SHP77 treated with DMSO at 0.1 percent for 48 hours (cell line): ENCODE data around the gene FAM53B.

Experiments
- DNase-seq: peaks from one replicate; lab custom pipeline; 2025; lab: John Stamatoyannopoulos, UW

Gene FAM53B

DNA sequence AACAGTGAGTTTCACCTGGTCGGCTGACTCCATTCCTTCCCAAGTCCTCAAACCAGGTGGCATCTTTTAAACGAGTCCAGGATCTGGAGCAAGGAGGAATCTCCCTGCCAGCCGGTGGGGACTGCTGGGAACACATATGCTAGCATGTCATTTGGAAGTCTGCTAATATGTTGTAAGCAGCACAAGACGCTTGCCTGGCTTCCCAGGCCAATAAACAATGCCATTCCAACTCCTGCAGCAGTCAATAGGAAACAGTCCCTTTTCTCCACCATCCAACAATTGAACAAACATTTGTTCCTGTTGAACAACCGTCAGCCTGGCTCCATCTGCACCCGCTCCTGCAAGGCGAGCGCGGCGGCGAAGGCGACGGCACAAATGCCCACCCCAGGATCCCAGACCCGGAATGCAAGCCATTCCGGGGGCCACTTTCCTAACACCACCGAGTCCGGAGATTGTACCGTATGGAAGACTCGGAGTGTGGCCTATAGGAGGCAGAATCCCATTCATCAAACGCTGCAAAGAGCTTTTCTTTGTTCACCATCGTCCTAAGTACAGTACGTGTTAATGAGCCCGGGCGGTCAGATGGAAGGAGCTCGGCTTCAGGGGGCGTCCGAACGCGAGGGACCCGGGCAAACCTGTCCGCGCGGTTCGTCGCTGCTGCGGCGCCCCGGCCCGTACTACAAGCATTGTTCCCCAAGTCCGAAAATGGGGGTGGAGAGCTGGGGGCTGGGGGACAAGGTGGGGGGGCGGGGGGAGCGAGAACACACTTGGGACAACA, 1.6 kb downstream of the FAM53B start:
- no peak for DNase-seq

DNA sequence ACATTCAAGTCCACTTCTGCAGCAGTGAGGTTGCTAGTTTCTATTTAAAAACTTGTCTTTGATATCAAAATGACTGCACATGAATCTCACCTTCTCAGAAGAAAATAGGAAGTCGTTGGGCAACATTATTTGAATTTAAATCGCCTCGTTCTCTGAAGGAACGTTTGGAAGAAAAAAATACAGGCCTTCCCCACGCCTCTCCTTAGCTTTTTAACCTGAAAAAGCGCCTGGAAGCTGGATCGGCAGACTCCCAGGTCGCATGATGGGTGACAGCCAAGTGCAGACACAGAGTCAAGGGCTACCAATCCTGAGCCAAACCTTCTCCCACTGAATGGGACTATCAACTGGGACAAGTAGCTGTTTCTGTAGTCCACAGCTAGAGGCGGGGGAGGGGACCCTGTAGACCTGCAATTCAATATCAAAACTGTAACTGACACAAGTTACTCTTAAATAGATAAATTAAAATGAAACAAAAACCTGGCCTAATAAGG, 2.2 kb downstream of the FAM53B start:
- DNase-seq, result no peak

DNA sequence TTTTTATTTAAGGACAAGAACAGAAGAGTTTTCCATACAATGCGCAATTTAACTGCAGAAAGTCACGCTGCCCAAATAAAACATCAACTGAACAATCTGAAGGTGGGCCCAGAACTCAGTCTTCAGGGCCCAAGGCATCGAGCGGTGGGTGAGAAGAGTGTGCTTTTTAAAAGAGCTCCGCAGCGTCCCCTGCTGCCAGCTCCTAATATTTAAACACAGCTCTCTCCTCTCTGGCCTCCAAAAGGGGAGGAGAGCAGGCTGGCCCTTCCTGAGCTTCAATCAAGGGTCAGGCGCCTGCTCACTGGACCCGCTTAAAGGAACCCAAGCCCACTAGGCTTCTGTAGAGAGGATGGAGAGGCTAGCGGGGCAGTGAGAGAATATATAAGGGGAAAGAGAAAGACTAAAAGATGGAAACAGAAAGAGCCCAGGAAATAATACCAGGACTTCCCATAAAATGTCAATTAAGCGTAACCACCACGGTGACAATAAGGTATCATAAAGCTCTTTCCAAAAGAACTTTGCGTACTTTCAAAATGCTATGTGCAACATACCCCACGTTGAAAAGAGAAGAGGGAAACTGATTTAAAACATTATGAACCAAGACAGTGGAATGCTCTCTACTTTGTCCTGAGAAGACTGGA, 2.8 kb downstream of the FAM53B start:
- DNase-seq, result peak; percentile 55

DNA sequence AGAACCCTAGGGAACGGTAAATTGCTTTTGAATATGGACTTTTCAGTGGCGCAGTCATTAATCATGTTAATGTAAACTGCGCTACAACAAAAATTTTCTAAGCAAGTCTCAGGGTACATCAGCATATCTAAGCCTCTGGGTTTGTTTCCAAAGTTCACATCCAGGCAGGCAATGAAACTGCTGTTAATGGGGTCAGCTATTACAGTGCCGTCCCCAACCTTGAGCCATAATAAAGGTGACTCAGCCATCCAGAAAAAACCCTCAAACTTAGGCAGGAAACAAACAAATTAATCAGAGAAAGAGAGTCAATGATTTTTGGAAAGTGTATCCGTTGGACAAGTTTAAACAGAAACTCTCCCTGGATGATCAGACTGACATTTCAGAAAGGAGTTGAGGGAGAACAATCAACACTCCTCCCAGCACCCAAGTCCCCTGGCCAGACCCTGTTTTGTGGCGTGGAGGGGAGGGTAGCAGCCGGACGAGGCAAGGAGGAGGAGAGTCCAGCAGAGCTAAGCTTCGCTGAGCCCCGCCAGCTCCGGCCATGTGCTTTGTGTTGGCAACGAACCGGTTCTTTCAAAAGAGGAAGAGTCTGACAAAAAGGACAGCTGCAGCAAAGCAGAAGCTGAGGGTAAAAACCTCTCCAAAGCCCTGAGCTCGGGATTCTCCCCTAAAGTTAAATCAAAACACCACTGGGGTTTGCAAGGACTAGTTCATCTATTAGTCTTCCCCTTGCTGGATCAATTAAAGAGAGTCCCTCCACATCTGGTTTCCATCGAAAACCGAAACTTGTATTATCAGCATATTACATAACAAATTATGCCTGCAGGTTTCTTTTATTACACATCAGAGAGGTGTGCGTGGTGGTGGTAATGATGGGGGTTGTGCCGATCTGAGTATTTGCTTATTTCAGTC, 3.6 kb downstream of the FAM53B start:
- DNase-seq, result no peak

DNA sequence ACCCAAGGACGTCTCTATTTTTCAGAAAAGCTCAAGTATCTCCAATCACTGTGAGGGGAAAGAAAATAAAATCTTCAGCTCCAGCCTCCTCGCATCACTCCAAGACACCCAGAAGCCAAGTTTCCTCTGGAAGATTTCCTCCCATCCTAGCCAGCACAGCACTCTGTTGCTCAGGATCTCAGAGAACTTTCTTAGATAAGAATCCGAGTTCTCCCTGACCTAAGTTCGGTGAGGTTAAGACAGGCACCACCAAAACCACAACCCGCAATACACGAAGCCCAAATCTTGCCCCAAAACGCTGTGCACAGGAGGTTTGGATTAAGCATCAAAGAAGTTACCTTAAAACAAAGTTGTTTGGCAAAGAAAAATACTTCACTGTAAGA, 4.2 kb downstream of the FAM53B start:
- no peak for DNase-seq

DNA sequence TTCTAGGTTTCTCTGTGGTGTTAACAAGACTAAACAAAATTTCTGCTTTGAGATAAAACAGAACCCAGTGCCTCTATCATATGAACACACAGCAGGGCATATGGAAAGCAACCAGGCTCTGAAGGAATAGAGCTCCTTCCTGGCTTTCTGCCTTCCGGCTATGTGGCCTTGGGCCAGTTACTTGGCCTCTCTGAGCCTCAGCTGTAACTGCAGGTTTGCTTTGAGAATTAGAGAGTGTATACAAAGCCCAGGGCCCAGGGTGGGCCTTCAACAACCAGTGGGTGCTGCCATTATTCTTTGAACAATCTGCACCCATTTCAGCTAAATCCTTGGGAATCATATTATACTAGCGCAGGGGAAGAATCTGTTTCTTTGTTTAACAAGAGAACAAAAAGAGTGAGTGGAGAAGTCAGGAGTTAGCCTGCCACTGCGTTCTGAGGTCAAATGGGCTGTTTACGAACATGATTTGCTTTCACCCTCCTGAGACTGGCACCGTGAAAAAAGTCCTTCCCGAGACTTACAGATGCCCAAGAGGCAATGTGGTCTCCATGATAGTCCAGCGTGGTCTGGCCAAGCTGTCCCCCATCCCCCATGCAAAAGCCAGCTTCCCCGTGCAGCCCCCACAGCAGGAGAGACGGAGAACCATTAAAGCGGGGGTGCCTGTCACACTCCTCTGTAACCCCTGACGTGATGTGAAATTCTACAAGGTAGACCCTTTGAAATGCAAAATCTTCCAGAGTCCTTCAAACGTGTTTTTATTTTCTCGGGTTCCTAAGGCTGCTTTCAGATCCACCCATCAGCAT, 4.9 kb downstream of the FAM53B start:
- DNase-seq, result no peak

DNA sequence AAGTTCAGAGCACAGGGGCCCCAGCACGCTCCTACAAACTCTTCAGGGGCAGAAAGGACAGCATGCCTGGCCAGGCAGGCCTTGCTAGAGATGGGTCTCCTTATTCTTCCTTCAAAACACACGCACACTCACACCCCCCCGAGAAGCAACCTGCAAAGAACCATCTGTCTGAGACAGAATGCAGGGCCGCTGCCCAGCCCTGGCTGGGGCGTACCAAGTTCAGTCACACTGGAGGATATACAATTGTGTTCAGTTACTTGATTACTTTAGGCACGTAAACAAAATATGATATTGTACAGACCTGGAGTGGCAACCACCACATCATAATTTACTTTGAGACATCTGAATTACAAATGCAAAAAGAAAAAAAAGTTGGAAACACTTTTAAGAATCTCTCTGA, 5.7 kb downstream of the FAM53B start:
- DNase-seq, result no peak

DNA sequence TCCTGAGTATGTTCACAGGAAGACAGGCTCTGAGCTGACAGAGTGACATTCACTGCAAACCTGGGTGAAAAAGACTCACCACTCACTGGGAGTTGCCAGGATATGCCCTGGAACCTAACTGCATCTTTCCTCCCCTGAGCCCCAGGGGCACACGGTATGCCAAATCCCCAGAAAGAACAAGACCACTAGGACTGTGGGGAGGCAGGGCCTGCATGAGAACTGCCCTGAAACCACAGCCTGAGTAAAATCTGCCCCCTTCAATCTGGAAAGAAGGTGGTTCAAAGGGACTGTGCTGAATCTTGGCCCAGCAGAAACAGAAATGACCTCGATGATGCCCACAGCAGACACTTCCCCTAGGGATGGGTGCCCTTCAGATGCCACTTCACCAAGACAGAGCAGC, 6.5 kb downstream of the FAM53B start:
- no peak for DNase-seq

DNA sequence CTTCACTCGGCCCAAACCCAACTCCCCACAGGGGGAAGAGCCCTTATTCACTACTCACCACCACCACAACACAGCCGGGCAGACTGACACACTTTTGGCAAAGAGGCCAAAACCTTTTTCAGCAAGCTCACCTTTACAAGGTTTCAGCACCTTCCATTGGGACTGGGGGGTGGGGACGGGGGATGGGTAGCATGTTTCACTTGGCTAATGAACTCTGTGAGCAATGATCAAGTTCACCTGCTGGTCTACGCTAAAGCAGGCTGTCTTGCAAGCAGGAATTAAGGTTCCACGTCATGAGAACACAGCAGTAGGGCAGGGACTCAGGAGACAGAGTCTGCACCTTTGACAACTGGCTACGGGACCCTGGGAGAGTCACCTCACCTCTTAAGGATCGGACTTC, 7.0 kb downstream of the FAM53B start:
- no peak for DNase-seq

DNA sequence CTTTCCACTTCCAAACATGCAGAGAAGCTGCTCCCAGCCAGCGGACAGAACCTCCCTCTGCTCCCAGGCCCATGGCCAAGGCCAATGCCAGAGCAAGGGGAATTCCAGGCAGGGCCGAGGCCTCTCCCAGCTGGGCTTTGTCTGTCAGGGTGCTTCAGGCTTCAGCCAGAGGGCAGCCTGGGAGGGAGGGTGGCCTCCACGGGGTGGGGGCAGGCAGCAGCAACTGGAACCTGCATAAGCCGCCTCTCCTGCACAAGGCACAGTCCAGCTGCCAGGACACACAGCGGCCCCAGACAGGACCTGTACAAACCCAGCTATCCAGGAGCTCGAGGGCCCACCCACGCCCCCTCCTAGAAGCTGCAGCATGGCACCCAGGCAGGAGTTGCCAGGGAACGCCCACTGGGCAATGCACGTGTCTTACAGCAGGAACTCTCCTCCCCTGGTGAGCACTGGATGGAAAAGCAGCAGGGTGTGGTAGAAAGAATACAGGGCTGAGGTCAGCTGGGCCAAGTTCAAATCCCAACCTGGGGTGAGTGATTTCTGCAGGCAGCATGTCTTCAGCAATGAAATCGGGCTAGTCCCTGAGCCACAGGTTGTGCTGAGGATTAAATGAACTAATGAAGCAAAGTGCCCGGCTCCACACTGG, 7.6 kb downstream of the FAM53B start:
- DNase-seq, result no peak

DNA sequence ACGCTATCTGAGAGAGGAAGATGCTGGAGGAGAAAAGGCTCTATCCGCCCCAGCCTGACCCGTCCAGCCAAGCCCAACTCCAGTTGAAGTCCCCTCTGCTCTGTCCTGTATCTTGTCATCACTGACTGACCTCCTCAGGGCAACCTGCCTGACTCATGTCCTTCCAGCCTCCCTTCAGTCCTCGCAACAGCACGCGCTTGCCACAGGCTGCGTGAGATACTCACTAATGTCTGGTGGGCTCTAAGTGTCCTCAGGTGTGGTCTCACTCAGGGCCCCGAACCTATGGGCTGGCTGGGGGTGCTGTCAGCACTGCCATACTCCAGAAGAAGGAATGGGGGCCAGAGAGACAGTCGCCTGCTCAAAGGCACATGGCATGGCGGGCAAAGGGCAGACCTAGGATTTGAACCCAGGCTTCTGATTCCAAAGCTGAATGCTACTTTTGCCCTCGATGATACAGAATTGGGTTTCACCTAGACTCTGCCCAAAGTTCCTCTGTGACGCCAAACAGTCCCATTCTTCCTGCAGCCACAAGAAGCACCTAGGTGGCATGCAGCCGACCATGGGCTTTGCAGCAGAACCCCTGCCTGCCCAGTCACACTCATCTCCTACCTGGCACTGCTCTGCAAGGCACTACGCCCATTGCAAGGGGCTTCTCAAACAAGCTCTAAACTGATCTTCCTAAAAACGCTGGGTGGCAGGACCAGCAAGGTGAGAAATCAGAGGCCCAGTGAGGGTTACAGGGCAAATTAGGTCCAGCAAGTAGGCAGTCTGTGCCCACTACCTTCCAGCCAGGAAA, 8.5 kb downstream of the FAM53B start:
- no peak for DNase-seq

DNA sequence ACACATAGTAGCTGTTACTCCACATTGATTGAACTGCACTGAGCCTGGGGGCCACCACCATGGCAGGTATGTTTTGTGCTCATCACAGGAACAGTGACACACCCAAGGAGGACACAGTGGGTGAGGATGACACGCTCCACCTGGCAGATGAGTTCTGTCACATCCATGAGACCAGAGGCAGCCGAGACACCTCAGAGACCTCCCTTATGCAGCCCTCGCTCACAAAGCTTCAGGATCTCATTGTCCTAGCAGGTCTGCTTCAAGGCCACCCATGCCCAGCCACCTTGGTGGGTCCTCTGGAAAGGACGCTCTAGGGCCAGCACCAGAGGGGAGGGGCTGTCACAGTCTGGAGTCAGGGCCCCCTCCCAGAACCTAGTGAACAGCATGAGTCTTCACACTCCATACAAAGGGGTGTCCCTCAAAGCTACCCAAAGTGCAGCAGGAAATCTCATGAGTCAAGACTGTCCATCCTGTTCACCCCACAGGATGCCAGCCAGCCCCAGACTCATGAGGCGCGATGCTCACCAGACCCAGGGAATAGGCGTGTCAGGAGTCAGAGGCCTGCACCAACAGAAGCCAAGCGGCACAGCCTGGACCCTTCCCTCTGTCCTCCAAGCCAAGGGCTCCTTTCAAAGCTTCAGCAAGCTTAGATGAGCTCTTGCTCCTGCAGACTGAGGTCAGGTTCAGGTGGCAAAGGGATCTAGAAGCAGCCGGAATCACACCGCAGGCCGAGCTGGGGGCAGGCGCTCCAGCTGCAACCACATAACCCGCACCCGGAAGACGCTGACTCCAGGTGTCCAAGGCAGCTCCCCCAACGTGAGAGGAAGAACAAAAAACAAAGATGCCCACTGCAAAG, 9.6 kb downstream of the FAM53B start:
- DNase-seq, result no peak

DNA sequence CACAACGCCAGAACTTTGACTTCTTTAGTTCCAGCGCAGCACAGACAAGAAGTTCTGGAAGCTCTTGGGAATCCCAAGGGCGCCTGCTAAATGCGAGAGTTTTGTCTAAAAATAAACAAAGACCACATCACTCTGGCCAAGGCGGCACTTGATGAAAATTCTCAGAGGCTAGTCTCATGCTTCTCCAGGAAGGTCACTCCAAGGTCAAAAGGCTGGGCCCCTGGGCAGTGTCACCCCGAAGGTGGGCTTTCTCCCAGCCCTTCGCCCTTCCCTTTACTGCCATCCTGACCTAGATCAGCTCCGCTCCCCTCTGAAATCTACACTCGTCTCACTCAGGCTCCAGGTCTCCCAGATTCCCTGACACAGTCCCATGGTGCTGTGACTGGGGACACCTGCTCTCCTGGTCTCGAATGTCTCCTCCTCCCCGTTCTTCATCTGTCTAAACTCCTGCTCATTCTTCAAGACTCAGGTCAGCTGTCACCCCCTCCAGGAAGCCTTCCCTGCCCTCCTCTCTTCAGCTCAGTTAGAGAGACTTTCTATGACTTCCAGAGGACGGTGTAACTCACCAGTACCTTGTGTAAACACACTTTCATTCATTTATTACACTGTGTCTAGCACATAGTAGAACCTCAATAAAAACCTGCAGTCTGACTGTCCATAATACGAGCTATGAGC, 10.5 kb downstream of the FAM53B start:
- no peak for DNase-seq

DNA sequence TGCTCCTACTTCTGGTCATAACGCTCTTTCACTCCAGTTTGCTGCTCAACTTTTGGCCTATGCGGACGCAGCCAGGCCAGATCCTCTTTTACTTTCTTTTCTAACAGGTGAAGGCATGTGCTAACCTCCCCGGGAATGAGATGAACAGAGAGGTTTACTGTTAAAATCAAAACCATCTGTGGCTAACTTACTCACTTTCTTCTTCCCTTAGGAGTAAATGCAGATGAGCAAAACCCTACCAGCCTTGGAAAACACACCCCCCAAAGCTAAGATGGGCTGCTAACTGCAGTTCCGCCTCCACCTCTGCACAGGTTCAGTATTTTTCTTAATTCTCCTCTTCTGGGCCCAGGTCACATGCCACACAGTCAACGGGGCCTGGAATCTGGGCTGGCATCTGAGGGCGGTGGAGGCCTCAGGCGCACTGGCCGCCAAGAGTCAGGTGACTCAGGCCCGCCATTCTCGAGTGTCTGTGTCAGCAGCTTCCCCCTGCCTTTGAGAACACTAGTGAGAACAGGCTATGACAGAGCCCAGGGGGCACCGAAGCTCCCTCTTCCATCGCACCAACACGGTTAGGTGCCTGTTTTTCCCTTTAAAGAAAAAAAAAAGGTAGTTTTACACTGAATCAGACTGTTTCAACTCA, 11.1 kb downstream of the FAM53B start:
- no peak for DNase-seq

DNA sequence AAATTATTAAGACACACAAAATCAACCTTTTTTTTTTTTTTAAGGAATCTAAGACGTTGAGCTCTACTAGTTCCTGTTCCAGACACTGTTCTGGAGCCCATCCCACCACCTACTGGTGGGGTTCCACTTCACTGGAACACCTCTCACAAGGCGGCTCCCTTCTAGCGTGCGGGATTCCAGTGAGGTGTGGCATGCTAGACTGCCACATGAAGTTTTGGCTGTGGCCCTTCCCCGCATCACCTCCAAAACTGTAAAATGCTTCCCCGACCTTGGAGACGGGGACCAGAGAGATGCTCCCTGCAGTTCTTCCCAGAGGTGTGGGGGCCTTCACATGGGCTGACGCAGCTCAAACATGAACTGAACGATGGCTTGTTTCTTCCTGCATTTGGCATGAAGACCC, 12.6 kb downstream of the FAM53B start:
- no peak for DNase-seq

DNA sequence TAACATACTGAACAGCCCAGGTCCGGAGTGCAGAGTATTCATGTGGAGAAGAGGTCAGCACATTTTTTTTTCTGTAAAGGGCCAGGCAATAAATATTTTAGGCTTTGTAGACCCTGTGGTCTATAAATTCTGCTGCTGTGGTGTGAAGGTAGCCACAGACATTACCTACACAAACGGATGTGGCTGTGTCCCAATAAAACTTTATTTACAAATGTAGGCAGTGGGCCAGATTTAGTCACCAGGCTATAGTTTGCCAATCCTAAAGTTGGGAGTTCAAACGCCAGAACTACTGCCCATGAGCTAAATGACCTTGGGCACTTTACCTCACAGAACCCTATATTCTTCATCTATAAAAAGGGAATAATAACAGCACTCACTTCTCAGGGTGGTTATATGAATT, 13.4 kb downstream of the FAM53B start:
- no peak for DNase-seq

DNA sequence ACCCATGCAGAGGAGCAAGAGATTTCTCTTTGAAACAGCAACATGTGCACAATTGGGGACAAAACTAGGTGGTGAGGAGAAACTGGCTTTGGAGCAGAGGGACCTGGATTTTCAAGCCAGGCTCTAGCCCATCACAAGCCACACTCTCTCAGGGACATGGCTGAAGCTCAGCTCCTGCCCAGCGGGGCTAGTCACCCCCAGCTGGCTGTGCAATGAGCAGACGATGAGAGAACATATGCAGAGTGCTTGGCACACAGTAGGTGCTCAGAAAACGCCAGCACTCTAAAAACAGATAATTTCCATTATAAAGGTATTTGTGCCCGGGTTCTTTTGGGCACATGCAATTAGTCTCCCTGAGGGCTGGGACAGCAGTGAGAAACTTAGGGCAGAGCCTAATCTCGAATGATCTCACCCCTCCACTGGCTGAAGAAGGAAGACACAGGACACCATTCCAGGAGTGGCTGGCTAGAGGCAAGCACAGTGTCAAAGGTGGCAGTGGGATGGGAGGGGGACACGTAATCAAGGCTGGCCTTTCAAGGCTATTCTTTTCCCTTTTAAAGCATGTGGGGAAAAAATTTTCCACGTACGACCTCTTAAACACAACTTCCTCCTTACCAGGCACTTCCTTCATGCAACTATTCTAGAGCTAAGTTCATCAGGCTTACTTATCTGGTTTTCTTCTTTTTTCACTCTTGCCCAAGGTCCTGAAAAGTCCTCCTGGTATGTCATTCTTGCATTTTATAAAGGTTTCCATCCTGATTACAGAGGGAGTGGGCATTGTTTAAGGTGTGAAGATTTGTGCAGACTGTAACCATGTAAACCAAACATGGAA, 15.1 kb downstream of the FAM53B start:
- no peak for DNase-seq
